OCI-M1 (cell line): ENCODE results near the gene RAVER2.
A peak's percentile ranks its signal among the peaks of the same experiment; 100 is the strongest.
"Not testable (repeated sequence)": the region's sequence is repeated elsewhere in the genome, so short reads cannot be mapped to it uniquely, and the experiment has no call there.

Source experiments
- DNase-seq: peaks from one replicate; lab custom pipeline; 2025; lab: John Stamatoyannopoulos, UW

RAVER2 gene

GRCh38 chr1:64814427-64814826 is 69.6 kb downstream of the RAVER2 start:
- no peak for DNase-seq

GRCh38 chr1:64817364-64817763 is 72.5 kb downstream of the RAVER2 start:
- not testable (repeated sequence) for DNase-seq

- not testable (repeated sequence) for DNase-seq
These were observed 75.7 kb downstream of the RAVER2 start for GRCh38 chr1:64820572-64820971.

- no peak for DNase-seq
These were observed 77.7 kb downstream of the RAVER2 start for GRCh38 chr1:64822621-64823020.

- DNase-seq, result peak; percentile 87
These were observed 79.0 kb downstream of the RAVER2 start for GRCh38 chr1:64823691-64824476.

GRCh38 chr1:64826991-64827390 is 82.1 kb downstream of the RAVER2 start:
- DNase-seq, result peak; percentile 5

GRCh38 chr1:64828829-64829228 is 84.0 kb downstream of the RAVER2 start:
- no peak for DNase-seq

- DNase-seq, result no peak
These were observed 84.6 kb downstream of the RAVER2 start for GRCh38 chr1:64829411-64830029.

GRCh38 chr1:64830030-64830651 is 85.3 kb downstream of the RAVER2 start:
- no peak for DNase-seq

GRCh38 chr1:64834734-64835133 is 89.9 kb downstream of the RAVER2 start:
- DNase-seq, result no peak

- DNase-seq, result no peak
These were observed 91.9 kb downstream of the RAVER2 start for GRCh38 chr1:64836802-64837201.

- DNase-seq, result no peak
These were observed 93.6 kb downstream of the RAVER2 start for GRCh38 chr1:64838486-64838885.

GRCh38 chr1:64839261-64839660 is 94.4 kb downstream of the RAVER2 start:
- no peak for DNase-seq

- DNase-seq, result no peak
These were observed 95.0 kb downstream of the RAVER2 start for GRCh38 chr1:64839732-64840405.

- DNase-seq, result no peak
These were observed 96.6 kb downstream of the RAVER2 start for GRCh38 chr1:64841330-64842065.

GRCh38 chr1:64842224-64842623 is 97.3 kb downstream of the RAVER2 start:
- DNase-seq, result no peak

GRCh38 chr1:64843675-64844074 is 98.8 kb downstream of the RAVER2 start:
- no peak for DNase-seq

- no peak for DNase-seq
These were observed 99.3 kb downstream of the RAVER2 start for GRCh38 chr1:64844175-64844574.

GRCh38 chr1:64844609-64845008 is 99.7 kb downstream of the RAVER2 start:
- no peak for DNase-seq

- DNase-seq, result no peak
These were observed 101.1 kb downstream of the RAVER2 start for GRCh38 chr1:64845831-64846425.
